ENCODE measurements around the gene ANKRD31.
"Not testable (repeated sequence)": the region's sequence is repeated elsewhere in the genome, so short reads cannot be mapped to it uniquely, and the experiment has no call there.

The ANKRD31 gene

DNA sequence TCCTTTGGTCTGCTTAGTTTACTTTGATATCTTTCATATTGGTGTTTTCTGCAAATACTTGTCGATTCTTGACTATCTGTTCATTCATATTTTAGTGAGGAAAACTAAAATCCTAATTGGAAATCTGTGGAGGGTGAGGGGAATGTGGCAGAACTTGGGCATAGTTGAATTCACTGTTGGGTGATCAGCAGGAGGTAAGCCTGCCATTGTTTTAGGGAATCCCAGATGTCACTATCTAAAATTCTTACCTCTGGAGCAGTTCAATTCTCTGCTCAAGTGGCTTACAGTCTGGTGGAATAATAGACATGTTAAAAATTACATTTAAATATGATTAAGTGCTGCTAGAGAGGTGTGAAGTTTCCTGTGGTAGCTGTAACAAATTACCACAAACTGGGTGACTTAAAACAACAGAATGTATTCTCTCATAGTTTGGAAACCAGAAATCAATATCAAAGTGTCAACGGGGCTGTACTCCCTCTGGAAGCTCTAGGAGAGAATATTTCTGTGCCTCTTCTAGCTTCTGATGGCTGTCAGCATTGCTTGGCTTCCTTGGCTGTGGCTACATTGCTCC is 94.0 kb downstream of the ANKRD31 start:
- no peak for DNase-seq

GRCh38 chr5:75140277-75140676 is 96.4 kb downstream of the ANKRD31 start:
- no peak for DNase-seq

GRCh38 chr5:75138689-75139088 is 98.0 kb downstream of the ANKRD31 start:
- no peak for DNase-seq

GRCh38 chr5:75130818-75131349 is 105.8 kb downstream of the ANKRD31 start:
- DNase-seq, result no peak

- no peak for DNase-seq
Observed at GRCh38 chr5:75116856-75117255, 119.8 kb downstream of the ANKRD31 start.

DNA sequence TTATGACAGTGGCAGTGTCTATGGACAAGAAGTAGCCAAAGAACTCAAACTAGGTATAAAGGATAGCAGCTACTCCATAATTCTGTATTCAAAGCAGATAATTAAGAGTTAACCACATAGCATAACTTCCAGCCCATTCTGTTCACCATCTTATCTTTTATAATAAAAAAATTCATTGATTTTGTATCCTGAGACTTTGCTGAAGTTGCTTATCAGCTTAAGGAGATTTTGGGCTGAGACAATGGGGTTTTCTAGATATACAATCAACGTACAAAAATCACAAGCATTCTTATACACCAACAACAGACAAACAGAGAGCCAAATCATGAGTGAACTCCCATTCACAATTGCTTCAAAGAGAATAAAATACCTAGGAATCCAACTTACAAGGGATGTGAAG is 122.4 kb downstream of the ANKRD31 start:
- DNase-seq, result not testable (repeated sequence)

DNA sequence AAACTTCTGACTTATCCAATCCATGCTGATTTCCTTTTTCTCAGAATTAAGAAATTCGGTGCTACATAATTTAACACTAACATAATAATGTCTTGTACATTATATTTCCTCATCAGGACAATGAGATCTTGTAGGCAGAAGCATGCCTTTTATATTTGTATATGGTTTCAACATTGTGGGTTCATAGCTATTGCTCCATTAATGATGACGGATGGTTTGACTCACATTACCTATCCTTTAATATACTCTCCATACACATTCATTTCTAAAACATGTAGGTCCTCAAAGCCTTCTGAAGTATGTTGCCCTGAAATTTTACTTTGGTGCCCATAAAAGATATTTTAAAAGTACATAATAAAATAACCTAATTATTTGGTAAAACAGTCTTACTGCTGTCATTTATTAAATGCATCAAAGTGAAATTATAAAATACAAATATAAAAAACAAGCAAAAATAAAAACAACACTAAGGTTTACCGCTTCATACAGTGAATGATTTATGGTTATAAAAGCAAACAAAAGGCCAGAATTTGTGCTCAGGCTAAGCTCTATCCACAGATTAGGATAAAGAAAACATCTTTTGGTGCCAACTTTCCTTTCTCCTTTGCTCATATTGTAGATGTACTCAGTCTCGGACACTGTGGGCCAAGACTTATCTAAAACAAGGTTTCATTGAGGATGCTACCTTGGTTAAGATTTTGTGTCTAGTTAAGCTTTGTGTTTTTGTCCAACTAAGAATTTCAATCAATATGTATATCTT is 123.1 kb downstream of the ANKRD31 start:
- no peak for DNase-seq

DNA sequence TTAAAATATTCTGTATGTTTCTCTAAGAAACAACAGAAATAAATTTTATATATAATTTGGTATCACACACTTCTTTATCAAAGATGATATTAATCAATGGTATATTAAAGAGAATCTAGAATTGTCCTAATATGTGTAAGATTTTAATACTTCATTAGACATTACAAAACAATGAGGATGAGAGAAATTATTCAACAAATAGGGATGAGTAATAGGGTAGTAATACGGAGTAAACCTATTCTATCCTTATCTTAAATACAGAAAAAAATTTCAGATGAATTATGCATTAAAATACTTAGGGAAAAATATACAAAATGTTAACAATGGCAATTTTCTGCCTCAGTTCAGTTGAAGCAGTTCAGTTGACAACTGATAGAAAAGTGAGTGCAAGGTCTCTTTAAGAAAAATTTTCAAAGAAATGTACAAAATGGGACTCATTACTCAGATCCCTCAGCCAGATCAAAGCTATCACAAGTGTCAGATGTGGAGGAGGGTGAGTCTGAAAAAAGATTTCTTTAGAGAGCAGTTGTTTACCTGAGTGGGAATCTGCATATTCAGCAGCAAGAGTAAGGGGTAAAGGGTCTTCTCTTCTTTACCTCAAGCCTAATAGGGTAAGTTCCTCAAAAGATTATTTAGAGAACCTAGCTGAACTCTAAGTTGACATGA is 127.6 kb downstream of the ANKRD31 start:
- no peak for DNase-seq

DNA sequence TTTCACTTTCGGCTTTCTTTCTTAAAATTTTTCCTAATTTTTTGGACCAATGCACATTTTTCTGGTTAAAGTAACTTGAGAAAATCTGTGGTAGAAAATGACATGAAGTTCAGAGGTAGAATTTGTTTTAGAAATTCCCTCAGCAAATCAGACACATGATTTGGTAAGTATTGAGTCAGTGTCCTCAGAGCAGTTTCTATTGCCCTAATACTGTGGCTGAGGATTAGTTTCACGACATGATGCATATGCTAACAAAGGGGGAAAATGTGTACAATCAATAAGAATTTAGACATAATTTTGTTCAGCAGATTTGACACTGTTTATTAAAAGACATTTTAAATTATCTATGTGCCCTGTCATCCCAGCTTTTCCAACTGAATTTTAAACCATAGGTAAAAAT is 128.2 kb downstream of the ANKRD31 start:
- DNase-seq, result no peak

DNA sequence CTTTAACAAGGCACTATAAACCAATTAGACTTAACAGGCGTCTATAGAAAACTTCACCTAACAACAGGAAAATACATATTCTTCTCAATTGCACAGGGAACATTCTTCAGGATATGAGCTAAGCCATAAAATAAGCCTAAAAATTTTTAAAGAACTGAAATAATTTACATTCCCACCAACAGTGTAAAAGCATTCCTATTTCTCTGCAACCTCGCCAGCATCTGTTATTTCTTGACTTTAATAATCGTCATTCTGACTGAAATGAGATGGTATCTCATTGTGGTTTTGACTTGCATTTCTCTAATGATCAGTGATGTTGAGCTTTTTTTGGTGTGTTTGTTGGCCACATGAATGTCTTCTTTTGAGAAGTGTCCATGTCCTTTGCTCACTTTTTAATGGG is 140.7 kb downstream of the ANKRD31 start:
- not testable (repeated sequence) for DNase-seq

DNA sequence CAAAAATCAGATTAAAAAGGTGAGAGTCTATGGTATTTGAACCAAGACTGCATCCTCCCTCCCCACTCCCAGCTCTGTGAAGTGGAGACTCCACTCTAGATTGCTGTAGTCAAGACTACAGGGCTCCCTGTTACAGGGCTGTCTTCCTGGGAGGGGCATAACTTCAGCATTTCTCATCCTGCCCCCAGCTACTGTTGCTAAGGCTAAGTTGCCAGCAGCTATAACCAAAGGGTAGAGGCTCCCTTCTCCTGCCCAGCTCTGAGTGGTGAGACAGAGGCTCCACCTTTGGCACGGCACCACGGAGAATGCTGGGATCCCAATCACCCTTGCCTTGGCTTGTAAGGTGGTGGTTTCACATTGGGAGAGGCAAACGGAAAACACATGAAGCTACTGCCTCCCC is 145.1 kb downstream of the ANKRD31 start:
- DNase-seq, result no peak

DNA sequence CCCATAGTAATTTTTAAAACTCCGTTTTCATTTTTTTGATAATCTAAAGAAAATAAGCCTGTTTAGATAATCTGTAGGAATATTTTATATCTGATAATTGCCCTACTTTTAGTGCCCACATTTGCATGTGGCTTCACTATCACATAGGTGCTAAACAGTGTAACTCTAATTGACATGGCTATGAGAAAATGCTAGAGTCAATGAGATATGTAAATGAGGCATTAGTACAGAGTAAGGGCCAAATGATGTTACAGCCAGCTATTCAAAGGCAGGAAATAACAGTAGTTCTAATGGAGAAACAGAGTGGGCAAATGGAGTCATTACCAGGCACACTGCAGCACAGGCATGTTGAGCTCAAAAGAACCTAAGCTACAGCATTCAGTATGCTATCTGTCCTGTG is 147.0 kb downstream of the ANKRD31 start:
- no peak for DNase-seq

GRCh38 chr5:75089137-75089536 is 147.5 kb downstream of the ANKRD31 start:
- no peak for DNase-seq

DNA sequence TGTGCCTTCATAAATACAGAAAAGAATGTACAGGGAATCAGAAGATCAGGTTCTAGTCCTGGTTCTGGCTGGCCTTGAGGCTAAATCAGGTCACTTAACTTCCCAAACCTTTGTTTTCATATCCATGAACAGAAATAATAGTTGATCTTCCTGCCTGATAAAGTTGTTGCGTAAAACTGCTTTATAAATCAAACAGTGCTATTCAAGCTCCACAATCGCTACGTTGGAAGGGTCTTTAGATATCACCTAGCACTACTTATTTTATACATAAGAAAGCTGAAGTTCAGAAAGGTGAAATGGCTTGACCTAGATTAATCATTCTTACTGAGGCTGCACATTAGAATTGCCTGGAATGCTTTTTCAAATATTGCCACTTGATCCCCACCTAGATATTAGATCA is 148.0 kb downstream of the ANKRD31 start:
- DNase-seq, result no peak

DNA sequence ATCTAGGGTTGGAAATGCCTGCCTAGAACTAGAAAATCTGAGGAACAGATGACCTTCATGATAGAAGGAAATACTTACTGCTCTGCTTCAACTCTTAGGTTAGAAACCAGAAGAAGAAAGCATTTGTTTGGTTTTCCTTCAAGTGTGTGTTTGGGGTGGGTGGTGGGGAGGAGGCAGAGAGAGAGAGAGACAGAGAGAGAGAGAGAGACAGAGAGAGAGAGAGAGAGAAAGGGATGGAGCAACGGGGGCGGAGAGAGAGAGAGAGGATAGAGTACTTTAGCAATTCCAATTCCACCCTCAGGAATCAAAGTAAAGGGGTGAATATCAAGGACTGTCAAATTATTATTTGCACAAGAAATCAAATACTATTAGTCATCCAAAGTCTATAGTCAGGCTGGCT is 155.2 kb downstream of the ANKRD31 start:
- no peak for DNase-seq

- DNase-seq, result not testable (repeated sequence)
Observed at GRCh38 chr5:75079346-75079745, 157.3 kb downstream of the ANKRD31 start.

GRCh38 chr5:75078027-75078426 is 158.7 kb downstream of the ANKRD31 start:
- DNase-seq, result no peak

DNA sequence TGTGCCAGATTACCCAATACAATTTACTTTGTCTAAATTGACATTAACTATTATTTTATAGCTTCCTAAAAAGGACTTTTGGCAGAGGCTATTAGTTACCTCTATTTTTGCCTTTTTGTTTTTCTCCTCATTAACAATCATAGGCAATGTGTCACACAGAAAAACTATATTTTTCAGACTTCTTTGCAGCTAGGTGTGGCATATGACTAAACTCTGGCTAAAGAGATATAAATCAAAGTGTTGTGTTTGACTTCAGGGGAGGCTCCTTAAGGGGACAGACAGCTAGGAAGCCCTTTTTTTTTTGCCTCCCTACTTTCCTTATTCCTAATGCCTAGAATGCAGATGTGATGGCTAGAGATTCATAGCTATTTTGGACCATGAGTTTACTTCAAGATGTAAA is 164.6 kb downstream of the ANKRD31 start:
- DNase-seq, result no peak

DNA sequence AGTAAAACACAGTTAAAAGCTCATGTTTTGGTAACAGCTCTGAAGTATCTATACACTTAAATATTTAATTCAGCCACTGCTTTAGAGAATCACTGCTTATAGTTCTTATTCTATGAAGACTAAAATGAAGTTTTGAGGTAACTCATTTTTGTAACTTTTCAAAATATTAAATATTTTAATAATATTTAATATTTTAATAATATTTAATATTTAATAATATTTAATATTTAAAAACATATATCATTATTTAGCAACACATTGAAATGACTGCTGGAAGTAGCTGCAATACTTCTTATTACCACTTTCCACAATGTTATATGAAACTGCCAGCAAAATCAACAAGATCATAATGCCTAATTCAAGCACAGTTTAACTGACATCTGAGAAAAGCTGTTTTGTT is 165.6 kb downstream of the ANKRD31 start:
- no peak for DNase-seq

DNA sequence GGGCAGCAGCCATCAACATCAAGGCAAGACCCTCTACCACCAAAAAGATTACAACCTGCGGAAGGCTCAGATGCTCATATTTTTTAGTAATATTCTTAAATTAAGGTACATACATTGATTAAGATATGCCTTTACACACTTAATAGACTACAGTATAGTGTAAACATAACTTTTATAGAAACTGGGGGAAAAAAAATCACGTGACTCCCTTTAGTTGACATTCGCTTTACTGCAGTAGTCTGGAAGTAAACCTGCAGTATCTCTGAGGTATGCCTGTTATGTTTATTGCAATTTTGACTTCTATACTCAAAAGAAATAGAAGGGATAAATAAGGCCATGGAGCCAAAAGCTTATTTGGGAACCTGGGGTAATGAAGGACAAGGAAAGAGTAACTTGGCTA is 169.2 kb downstream of the ANKRD31 start:
- DNase-seq, result no peak

GRCh38 chr5:75062925-75063531 is 173.7 kb downstream of the ANKRD31 start:
- DNase-seq, result no peak

DNA sequence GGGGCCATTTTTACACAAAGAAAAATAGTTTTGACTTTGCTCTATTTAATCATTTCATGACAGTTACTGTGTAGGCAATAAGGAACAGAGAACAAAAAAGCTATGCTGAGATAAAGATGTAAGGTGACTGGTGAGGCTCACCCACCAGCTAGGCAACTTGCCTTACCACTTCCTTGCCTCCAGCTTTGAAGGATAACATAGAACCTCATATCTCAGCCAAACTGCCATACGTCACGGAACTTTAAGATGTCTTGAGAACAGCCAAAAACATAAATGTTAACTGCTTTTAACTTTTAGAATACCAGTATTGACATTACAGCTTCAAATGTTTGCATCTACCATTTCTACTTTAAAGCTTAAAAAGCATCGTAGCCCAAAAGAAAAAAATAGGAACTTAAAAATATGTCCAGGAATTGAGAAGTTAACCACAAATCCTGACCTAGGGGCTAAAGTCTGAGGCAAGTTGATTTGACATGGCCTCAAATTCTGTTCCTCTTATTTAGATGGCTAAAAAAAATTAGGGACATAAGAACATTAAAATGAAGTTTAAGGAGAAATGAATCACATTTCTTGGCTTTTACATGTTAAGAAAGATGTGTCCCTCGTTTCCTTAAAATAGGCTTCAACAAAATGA is 176.6 kb downstream of the ANKRD31 start:
- peak; percentile 29 for DNase-seq

- DNase-seq, result no peak
Observed at GRCh38 chr5:75058986-75059535, 177.6 kb downstream of the ANKRD31 start.

Measured in activated CD4-positive, alpha-beta T cell treated with anti-CD3 and anti-CD28 coated beads for 1 hour (primary cell).